ENCODE data around the gene DENND1A.
"Not testable (repeated sequence)": the region's sequence is repeated elsewhere in the genome, so short reads cannot be mapped to it uniquely, and the experiment has no call there.

GRCh38 chr9:123976579-123976978, 46.7 kb upstream of the DENND1A start:
- not testable (repeated sequence) for TF ChIP-seq CTCF, EZH2, EZH2phosphoT487 (IDR thresholded peaks at IDR 0.05)
